HEK293 (cell line): ENCODE data around the gene CNOT4.

Source experiments
- CTCF ChIA-PET: fragments of 350-600 bp; formaldehyde crosslinking; extraction: SDS; loops from one replicate; lab custom pipeline; 2021; ENCODE audit warnings: antibody characterized with exemption; lab: Yijun Ruan, JAX
- POLR2A ChIA-PET: fragments of 300-600 bp; formaldehyde crosslinking; extraction: SDS; loops from one replicate; lab custom pipeline; 2020; ENCODE audit warnings: antibody characterized with exemption, inconsistent platforms; lab: Yijun Ruan, JAX
- H3K27ac ChIP-seq: fragments of 200-500 bp; sonication (Bioruptor generic); 2 replicates; pipeline ENCODE4 v1.5.1; 2014; ENCODE audit warnings: low read depth, low read length, control low read depth, inconsistent platforms; ENCODE audit errors: extremely low read depth
- H3K36me3 ChIP-seq, 2 experiments: fragments of 200-500 bp in 1 of 2; sonication (Bioruptor generic) in 1 of 2; 1 replicate in 1 of 2; 2 replicates in 1 of 2; pipeline ENCODE4 v1.5.1; 2014 to 2017; ENCODE audit warnings: inconsistent platforms in 2 of 2, low read length in 2 of 2; ENCODE audit not compliant: control insufficient read depth in 2 of 2, insufficient read depth in 1 of 2
- H3K4me1 ChIP-seq: fragments of 200-500 bp; sonication (Bioruptor generic); 2 replicates; pipeline ENCODE4 v1.5.1; 2014; ENCODE audit warnings: mild to moderate bottlenecking, low read length, inconsistent platforms; ENCODE audit not compliant: control insufficient read depth, insufficient read depth
- H3K4me3 ChIP-seq: 2 replicates; pipeline ENCODE4 v1.5.1; 2011; ENCODE audit warnings: low read depth, mild to moderate bottlenecking, control low read depth, low read length, moderate library complexity
- H3K9me3 ChIP-seq: fragments of 200-500 bp; sonication (Bioruptor generic); 2 replicates; pipeline ENCODE4 v1.5.1; 2014; ENCODE audit warnings: low read depth, low read length, inconsistent platforms; ENCODE audit not compliant: control insufficient read depth, insufficient read depth
- AEBP2 ChIP-seq: fragments of 450-650 bp; formaldehyde crosslinking; IDR thresholded peaks from 2 replicates; pipeline ENCODE4 v1.5.1; 2016; ENCODE audit warnings: missing biosample characterization, missing genetic modification characterization, borderline replicate concordance
- BCL11B ChIP-seq: fragments of 450-650 bp; formaldehyde crosslinking; IDR thresholded peaks from 2 replicates; pipeline ENCODE4 v1.5.1; 2016; ENCODE audit warnings: low read depth, missing biosample characterization, missing genetic modification characterization
- HOXA7 ChIP-seq: sonication (generic); formaldehyde crosslinking; IDR thresholded peaks from 2 replicates; pipeline ENCODE4 v1.8.1; 2022; ENCODE audit warnings: missing genetic modification reagents, borderline replicate concordance
- HOXC10 ChIP-seq: sonication (generic); formaldehyde crosslinking; IDR thresholded peaks from 2 replicates; pipeline ENCODE4 v1.8.1; 2023; ENCODE audit warnings: mild to moderate bottlenecking, missing genetic modification reagents
- OVOL3 ChIP-seq: fragments of 450-650 bp; formaldehyde crosslinking; IDR thresholded peaks from 2 replicates; pipeline ENCODE4 v1.5.1; 2016; ENCODE audit warnings: missing biosample characterization, missing genetic modification characterization
- PBX3 ChIP-seq: sonication (generic); formaldehyde crosslinking; IDR thresholded peaks from 2 replicates; pipeline ENCODE4 v1.8.1; 2022; ENCODE audit warnings: mild to moderate bottlenecking, moderate library complexity, missing genetic modification reagents
- PRDM4 ChIP-seq: fragments of 450-650 bp; formaldehyde crosslinking; IDR thresholded peaks from 2 replicates; pipeline ENCODE4 v1.5.1; 2017; ENCODE audit warnings: missing biosample characterization, missing genetic modification characterization
- SCRT2 ChIP-seq: fragments of 450-650 bp; formaldehyde crosslinking; IDR thresholded peaks from 2 replicates; pipeline ENCODE4 v1.5.1; 2016; ENCODE audit warnings: missing biosample characterization, missing genetic modification characterization
- SP2 ChIP-seq: fragments of 450-650 bp; formaldehyde crosslinking; IDR thresholded peaks from 2 replicates; pipeline ENCODE4 v1.5.1; 2016; ENCODE audit warnings: missing biosample characterization, missing genetic modification characterization
- WT1 ChIP-seq: fragments of 450-650 bp; formaldehyde crosslinking; IDR thresholded peaks from 2 replicates; pipeline ENCODE4 v1.5.1; 2016; ENCODE audit warnings: missing biosample characterization, missing genetic modification characterization
- ZBTB17 ChIP-seq: fragments of 450-650 bp; formaldehyde crosslinking; IDR thresholded peaks from 2 replicates; pipeline ENCODE4 v1.5.1; 2016; ENCODE audit warnings: missing biosample characterization, missing genetic modification characterization
- ZBTB7A ChIP-seq: fragments of 450-650 bp; formaldehyde crosslinking; IDR thresholded peaks from 2 replicates; pipeline ENCODE4 v1.5.1; 2016; ENCODE audit warnings: low read depth, missing biosample characterization, missing genetic modification characterization
- ZFP69B ChIP-seq: fragments of 450-650 bp; formaldehyde crosslinking; IDR thresholded peaks from 2 replicates; pipeline ENCODE4 v1.5.1; 2016; ENCODE audit warnings: missing biosample characterization, missing genetic modification characterization
- ZNF10 ChIP-seq: fragments of 450-650 bp; formaldehyde crosslinking; IDR thresholded peaks from 2 replicates; pipeline ENCODE4 v1.5.1; 2017; ENCODE audit warnings: missing biosample characterization, missing genetic modification characterization
- ZNF114 ChIP-seq: fragments of 450-650 bp; formaldehyde crosslinking; IDR thresholded peaks from 2 replicates; pipeline ENCODE4 v1.5.0; 2017; ENCODE audit warnings: missing biosample characterization, missing genetic modification characterization
- ZNF169 ChIP-seq: fragments of 450-650 bp; formaldehyde crosslinking; IDR thresholded peaks from 2 replicates; pipeline ENCODE4 v1.5.1; 2016; ENCODE audit warnings: missing biosample characterization, missing genetic modification characterization
- ZNF184 ChIP-seq: fragments of 450-650 bp; IDR thresholded peaks from 2 replicates; pipeline ENCODE4 v1.5.1; 2018; ENCODE audit warnings: missing biosample characterization, mild to moderate bottlenecking, missing genetic modification characterization
- ZNF19 ChIP-seq: fragments of 450-650 bp; formaldehyde crosslinking; IDR thresholded peaks from 2 replicates; pipeline ENCODE4; 2016; ENCODE audit warnings: missing biosample characterization, missing genetic modification characterization, low read depth
- ZNF302 ChIP-seq: fragments of 450-650 bp; formaldehyde crosslinking; IDR thresholded peaks from 2 replicates; pipeline ENCODE4 v1.5.1; 2016; ENCODE audit warnings: missing biosample characterization, missing genetic modification characterization, low read depth
- ZNF335 ChIP-seq: fragments of 450-650 bp; formaldehyde crosslinking; conservative IDR thresholded peaks from 2 replicates; pipeline ENCODE4 v1.5.1; 2016; ENCODE audit warnings: missing biosample characterization, missing genetic modification characterization
- ZNF354C ChIP-seq: fragments of 450-650 bp; formaldehyde crosslinking; IDR thresholded peaks from 2 replicates; pipeline ENCODE4 v1.5.1; 2016; ENCODE audit warnings: missing biosample characterization, missing genetic modification characterization, low read depth, borderline replicate concordance
- ZNF366 ChIP-seq: fragments of 450-650 bp; formaldehyde crosslinking; conservative IDR thresholded peaks from 2 replicates; pipeline ENCODE4 v1.5.1; 2016; ENCODE audit warnings: missing biosample characterization, missing genetic modification characterization
- ZNF433 ChIP-seq: fragments of 450-650 bp; formaldehyde crosslinking; IDR thresholded peaks from 2 replicates; pipeline ENCODE4 v1.5.1; 2016; ENCODE audit warnings: missing biosample characterization, missing genetic modification characterization, low read depth
- ZNF449 ChIP-seq: fragments of 450-650 bp; formaldehyde crosslinking; IDR thresholded peaks from 2 replicates; pipeline ENCODE4 v1.5.1; 2017; ENCODE audit warnings: missing biosample characterization, mild to moderate bottlenecking, missing genetic modification characterization, moderate library complexity
- ZNF530 ChIP-seq: fragments of 450-650 bp; formaldehyde crosslinking; IDR thresholded peaks from 2 replicates; pipeline ENCODE4 v1.5.1; 2016; ENCODE audit warnings: low read depth, missing biosample characterization, missing genetic modification characterization
- ZNF600 ChIP-seq: fragments of 450-650 bp; formaldehyde crosslinking; IDR thresholded peaks from 2 replicates; pipeline ENCODE4 v1.5.1; 2016; ENCODE audit warnings: missing biosample characterization, missing genetic modification characterization
- ZNF621 ChIP-seq: fragments of 450-650 bp; formaldehyde crosslinking; IDR thresholded peaks from 2 replicates; pipeline ENCODE4 v1.5.1; 2017; ENCODE audit warnings: missing biosample characterization, missing genetic modification characterization
- ZNF626 ChIP-seq: fragments of 450-650 bp; sonication (Bioruptor Pico); formaldehyde crosslinking; IDR thresholded peaks from 2 replicates; pipeline ENCODE4 v1.5.1; 2018; ENCODE audit warnings: missing biosample characterization, missing genetic modification characterization, inconsistent platforms
- ZNF658 ChIP-seq: fragments of 450-650 bp; formaldehyde crosslinking; IDR thresholded peaks from 2 replicates; pipeline ENCODE4; 2016; ENCODE audit warnings: missing biosample characterization, missing genetic modification characterization
- ZNF660 ChIP-seq: fragments of 450-650 bp; IDR thresholded peaks from 2 replicates; pipeline ENCODE4 v1.5.1; 2018; ENCODE audit warnings: missing biosample characterization, mild to moderate bottlenecking, missing genetic modification characterization
- ZNF707 ChIP-seq: fragments of 450-650 bp; formaldehyde crosslinking; IDR thresholded peaks from 2 replicates; pipeline ENCODE4 v1.5.1; 2016; ENCODE audit warnings: missing biosample characterization, missing genetic modification characterization
- ZNF747 ChIP-seq: fragments of 450-650 bp; formaldehyde crosslinking; IDR thresholded peaks from 2 replicates; pipeline ENCODE4 v1.5.1; 2016; ENCODE audit warnings: missing biosample characterization, missing genetic modification characterization

Gene CNOT4

GRCh38 chr7:135328053-135328452 is 181.8 kb downstream of the CNOT4 start:
- H3K36me3 ChIP-seq, result no peaks in the 10 kb centered on the region
- H3K4me3 ChIP-seq, result no peak overlapping the region
- no peaks in the 10 kb centered on the region for H3K4me1 ChIP-seq
- POLR2A ChIA-PET, result no interaction called here
- H3K9me3 ChIP-seq, result no peaks in the 10 kb centered on the region
- TF ChIP-seq ZNF354C (no peak), ZNF114 (tag by site-specific recombination) (no peak), ZNF366 (tag by site-specific recombination) (no peak), ZFP69B (tag by site-specific recombination) (no peak), ZNF449 (tag by site-specific recombination) (no peak), OVOL3 (no peak), ZNF433 (tag by site-specific recombination) (no peak), ZNF707 (tag by site-specific recombination) (no peak), ZNF184 (tag by site-specific recombination) (no peak), ZNF621 (no peak), SP2 (tag by site-specific recombination) (no peak), PBX3 (CRISPR knock-in tag) (no peak)
- TF ChIP-seq, all 188 proteins: peak for 0
- no peak overlapping the region for H3K27ac ChIP-seq
- CTCF ChIA-PET, result interaction anchor here (0.9 kb wide), 1 partner anchor 12 kb away, joined by 3 read pairs; no protein-coding TSS in a partner anchor

GRCh38 chr7:135327458-135327857 is 182.4 kb downstream of the CNOT4 start:
- no peaks in the 10 kb centered on the region for H3K4me1 ChIP-seq
- H3K4me3 ChIP-seq, result no peak overlapping the region
- CTCF ChIA-PET, result interaction anchor here (0.9 to 2.9 kb wide), 4 partner anchors 8 to 46 kb away, joined by 3 to 20 read pairs (median 8); no protein-coding TSS in a partner anchor
- no peaks in the 10 kb centered on the region for H3K9me3 ChIP-seq
- no peak overlapping the region for H3K27ac ChIP-seq
- TF ChIP-seq ZNF10 (no peak), ZNF169 (tag by site-specific recombination) (no peak), ZBTB7A (tag by site-specific recombination) (no peak), ZNF660 (tag by site-specific recombination) (no peak), HOXA7 (no peak), ZNF747 (tag by site-specific recombination) (no peak), WT1 (tag by site-specific recombination) (no peak), ZNF658 (no peak), ZNF530 (tag by site-specific recombination) (no peak), HOXC10 (no peak), ZNF302 (no peak), AEBP2 (tag by site-specific recombination) (no peak), ZNF335 (tag by site-specific recombination) (no peak), ZNF19 (tag by site-specific recombination) (no peak), BCL11B (no peak), ZBTB17 (tag by site-specific recombination) (no peak), SCRT2 (no peak), ZNF600 (tag by site-specific recombination) (no peak), PRDM4 (tag by site-specific recombination) (no peak), ZNF626 (tag by site-specific recombination) (no peak)
- POLR2A ChIA-PET, result no interaction called here
- no peaks in the 10 kb centered on the region for H3K36me3 ChIP-seq
